Liver (tissue), 3 donors: Measurements from ENCODE around the gene ZNF473.
"Not testable (repeated sequence)": the region's sequence is repeated elsewhere in the genome, so short reads cannot be mapped to it uniquely, and the experiment has no call there.

Source experiments
- EGR1 ChIP-seq, 2 donors: IDR thresholded peaks; 2 replicates each; pipeline ENCODE4 v1.6.1; 2016 to 2018; ENCODE audit warnings: antibody characterized with exemption in 2 of 2, low read depth in 2 of 2
- GABPA ChIP-seq, 2 donors: IDR thresholded peaks in 1 of 2; conservative IDR thresholded peaks in 1 of 2; 2 replicates each; pipeline ENCODE4 v1.6.1; 2016; ENCODE audit warnings: antibody characterized with exemption in 2 of 2, mild to moderate bottlenecking in 1 of 2, moderate library complexity in 1 of 2
- HNF4G ChIP-seq: IDR thresholded peaks from 2 replicates; pipeline ENCODE4 v1.6.1; 2016; ENCODE audit warnings: antibody characterized with exemption
- MAX ChIP-seq: IDR thresholded peaks from 2 replicates; pipeline ENCODE4 v1.6.1; 2016; ENCODE audit warnings: antibody characterized with exemption
- RAD21 ChIP-seq, 2 donors: IDR thresholded peaks; 2 replicates each; pipeline ENCODE4 v1.6.1; 2016; ENCODE audit warnings: antibody characterized with exemption in 2 of 2, mild to moderate bottlenecking in 2 of 2
- RXRA ChIP-seq, 2 donors: IDR thresholded peaks; 2 replicates each; pipeline ENCODE4 v1.6.1; 2017 to 2018; ENCODE audit warnings: antibody characterized with exemption in 2 of 2, mild to moderate bottlenecking in 1 of 2
- TAF1 ChIP-seq: conservative IDR thresholded peaks from 2 replicates; pipeline ENCODE4 v1.6.1; 2016; ENCODE audit warnings: antibody characterized with exemption, mild to moderate bottlenecking
- YY1 ChIP-seq: IDR thresholded peaks from 2 replicates; pipeline ENCODE4 v1.6.1; 2016; ENCODE audit warnings: antibody characterized with exemption, mild to moderate bottlenecking
- TF ChIP-seq, protein P1 (sequence below): fragments of 150-350 bp; IDR thresholded peaks from 2 replicates; pipeline ENCODE4 v1.5.1; 2017; ENCODE audit warnings: improper control_type of control experiment, low read depth, low read length; ENCODE audit not compliant: missing input control
- TF ChIP-seq, protein P2 (sequence below): IDR thresholded peaks from 2 replicates; pipeline ENCODE4 v1.6.1; 2016; ENCODE audit warnings: antibody characterized with exemption, mild to moderate bottlenecking
- TF ChIP-seq, protein P3 (sequence below): IDR thresholded peaks from 2 replicates; pipeline ENCODE4 v1.6.1; 2016; ENCODE audit warnings: antibody characterized with exemption
- donor health status: healthy.
- donor health status: healthy.

DNA sequence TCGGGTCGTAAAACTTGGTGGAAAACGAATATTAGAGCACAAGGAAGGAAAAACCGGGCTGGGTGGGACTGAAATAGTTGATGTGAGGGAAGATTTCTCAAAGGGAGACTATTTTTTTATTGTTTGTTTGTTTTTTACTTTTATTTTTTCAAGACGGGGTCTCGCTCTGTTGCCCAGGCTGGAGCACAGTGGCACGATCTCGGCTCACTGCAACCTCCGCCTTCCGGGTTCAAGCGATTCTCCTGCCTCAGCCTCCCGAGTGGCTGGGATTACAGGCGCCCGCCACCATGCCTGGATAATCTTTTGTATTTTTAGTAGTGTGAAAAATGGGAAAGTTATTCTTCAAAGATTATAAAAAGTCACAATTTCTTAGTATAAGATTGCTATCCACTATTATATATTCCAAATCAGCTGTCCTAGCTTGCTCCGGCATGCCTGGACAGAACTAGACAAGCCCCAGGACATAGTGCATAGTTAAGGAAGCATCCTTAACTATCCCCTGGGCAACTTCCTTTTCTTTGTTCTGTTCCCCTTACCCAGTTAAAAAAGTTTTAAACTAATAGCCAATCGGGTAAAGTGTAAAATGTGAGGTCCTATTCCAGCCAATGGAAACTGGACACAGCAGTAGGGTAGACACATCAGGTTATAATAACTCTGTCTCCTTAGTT is 25.6 kb downstream of the ZNF473 start:
- TF ChIP-seq, protein P1, sequence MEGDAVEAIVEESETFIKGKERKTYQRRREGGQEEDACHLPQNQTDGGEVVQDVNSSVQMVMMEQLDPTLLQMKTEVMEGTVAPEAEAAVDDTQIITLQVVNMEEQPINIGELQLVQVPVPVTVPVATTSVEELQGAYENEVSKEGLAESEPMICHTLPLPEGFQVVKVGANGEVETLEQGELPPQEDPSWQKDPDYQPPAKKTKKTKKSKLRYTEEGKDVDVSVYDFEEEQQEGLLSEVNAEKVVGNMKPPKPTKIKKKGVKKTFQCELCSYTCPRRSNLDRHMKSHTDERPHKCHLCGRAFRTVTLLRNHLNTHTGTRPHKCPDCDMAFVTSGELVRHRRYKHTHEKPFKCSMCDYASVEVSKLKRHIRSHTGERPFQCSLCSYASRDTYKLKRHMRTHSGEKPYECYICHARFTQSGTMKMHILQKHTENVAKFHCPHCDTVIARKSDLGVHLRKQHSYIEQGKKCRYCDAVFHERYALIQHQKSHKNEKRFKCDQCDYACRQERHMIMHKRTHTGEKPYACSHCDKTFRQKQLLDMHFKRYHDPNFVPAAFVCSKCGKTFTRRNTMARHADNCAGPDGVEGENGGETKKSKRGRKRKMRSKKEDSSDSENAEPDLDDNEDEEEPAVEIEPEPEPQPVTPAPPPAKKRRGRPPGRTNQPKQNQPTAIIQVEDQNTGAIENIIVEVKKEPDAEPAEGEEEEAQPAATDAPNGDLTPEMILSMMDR: not testable (repeated sequence)
- TF ChIP-seq TAF1; YY1; HNF4G; RXRA (IDR thresholded peaks at IDR 0.05); RAD21 (IDR thresholded peaks at IDR 0.05); GABPA (IDR thresholded peaks at IDR 0.05 in 1 of 2, conservative IDR thresholded peaks at IDR 0.05 in 1 of 2); EGR1 (IDR thresholded peaks at IDR 0.05; ENCODE audit: low read depth in 2 of 2); MAX: not testable (repeated sequence)
- TF ChIP-seq, protein P2, sequence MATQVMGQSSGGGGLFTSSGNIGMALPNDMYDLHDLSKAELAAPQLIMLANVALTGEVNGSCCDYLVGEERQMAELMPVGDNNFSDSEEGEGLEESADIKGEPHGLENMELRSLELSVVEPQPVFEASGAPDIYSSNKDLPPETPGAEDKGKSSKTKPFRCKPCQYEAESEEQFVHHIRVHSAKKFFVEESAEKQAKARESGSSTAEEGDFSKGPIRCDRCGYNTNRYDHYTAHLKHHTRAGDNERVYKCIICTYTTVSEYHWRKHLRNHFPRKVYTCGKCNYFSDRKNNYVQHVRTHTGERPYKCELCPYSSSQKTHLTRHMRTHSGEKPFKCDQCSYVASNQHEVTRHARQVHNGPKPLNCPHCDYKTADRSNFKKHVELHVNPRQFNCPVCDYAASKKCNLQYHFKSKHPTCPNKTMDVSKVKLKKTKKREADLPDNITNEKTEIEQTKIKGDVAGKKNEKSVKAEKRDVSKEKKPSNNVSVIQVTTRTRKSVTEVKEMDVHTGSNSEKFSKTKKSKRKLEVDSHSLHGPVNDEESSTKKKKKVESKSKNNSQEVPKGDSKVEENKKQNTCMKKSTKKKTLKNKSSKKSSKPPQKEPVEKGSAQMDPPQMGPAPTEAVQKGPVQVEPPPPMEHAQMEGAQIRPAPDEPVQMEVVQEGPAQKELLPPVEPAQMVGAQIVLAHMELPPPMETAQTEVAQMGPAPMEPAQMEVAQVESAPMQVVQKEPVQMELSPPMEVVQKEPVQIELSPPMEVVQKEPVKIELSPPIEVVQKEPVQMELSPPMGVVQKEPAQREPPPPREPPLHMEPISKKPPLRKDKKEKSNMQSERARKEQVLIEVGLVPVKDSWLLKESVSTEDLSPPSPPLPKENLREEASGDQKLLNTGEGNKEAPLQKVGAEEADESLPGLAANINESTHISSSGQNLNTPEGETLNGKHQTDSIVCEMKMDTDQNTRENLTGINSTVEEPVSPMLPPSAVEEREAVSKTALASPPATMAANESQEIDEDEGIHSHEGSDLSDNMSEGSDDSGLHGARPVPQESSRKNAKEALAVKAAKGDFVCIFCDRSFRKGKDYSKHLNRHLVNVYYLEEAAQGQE: not testable (repeated sequence)
- TF ChIP-seq, protein P3, sequence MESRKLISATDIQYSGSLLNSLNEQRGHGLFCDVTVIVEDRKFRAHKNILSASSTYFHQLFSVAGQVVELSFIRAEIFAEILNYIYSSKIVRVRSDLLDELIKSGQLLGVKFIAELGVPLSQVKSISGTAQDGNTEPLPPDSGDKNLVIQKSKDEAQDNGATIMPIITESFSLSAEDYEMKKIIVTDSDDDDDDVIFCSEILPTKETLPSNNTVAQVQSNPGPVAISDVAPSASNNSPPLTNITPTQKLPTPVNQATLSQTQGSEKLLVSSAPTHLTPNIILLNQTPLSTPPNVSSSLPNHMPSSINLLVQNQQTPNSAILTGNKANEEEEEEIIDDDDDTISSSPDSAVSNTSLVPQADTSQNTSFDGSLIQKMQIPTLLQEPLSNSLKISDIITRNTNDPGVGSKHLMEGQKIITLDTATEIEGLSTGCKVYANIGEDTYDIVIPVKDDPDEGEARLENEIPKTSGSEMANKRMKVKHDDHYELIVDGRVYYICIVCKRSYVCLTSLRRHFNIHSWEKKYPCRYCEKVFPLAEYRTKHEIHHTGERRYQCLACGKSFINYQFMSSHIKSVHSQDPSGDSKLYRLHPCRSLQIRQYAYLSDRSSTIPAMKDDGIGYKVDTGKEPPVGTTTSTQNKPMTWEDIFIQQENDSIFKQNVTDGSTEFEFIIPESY: not testable (repeated sequence)
